Fibroblast of upper back skin (primary cell): ENCODE measurements around the gene POLR2A.
"Not testable (repeated sequence)": the region's sequence is repeated elsewhere in the genome, so short reads cannot be mapped to it uniquely, and the experiment has no call there.

Experiments used
- DNase-seq: peaks from one replicate; pipeline ENCODE4 v3.0.0-alpha.2; 2013

Gene POLR2A

GRCh38 chr17:7460850-7461660 lies 23.1 kb upstream of the POLR2A start:
- DNase-seq = no peak

DNA sequence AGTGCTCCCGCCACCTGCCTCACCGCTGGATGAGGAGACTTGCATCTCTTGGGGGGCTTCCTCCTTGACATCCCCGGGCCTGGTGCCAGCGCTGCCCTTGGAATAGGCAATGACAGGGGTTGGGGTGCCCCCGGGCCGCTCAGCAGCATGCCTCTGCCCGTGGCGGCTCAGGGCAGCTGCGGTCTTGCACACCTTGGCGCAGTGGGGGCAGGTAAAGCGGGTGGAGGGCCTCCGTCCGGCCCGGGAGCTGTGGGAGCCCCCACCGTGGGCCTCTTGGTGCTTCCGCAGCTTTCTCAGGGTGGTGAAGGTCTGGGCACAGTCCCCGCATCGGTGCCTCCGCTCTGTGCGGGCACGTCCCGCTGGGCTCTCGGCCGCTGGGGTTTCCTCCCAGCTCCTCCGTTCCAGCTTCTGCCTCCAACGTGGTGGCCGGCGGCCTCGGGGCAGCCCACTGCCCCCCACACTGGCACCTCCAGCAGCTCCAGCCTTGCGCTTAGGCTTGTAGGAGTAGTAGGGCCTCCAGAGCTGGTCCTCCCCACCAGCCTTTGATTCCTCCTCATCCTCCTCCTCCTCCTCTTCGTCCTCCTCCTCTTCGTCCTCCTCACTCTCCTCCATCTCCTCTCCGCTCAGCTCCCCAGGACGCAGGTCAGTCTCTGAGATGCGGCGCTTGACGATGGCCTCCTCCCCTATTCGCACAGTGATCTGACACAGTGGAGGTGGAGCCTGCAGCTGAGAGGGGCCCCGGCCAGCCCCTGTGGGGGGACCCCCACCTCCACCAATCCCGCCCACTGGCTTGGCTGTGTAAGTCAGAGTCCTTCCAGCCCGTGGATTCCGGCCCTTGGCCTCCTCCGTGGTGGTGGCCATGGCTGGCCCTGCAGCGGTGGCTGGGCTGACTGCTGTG lies 21.4 kb upstream of the POLR2A start:
- no peak for DNase-seq

- DNase-seq = no peak
These were observed 20.8 kb upstream of the POLR2A start for GRCh38 chr17:7463372-7463846.

GRCh38 chr17:7464081-7464480 lies 20.1 kb upstream of the POLR2A start:
- no peak for DNase-seq

DNA sequence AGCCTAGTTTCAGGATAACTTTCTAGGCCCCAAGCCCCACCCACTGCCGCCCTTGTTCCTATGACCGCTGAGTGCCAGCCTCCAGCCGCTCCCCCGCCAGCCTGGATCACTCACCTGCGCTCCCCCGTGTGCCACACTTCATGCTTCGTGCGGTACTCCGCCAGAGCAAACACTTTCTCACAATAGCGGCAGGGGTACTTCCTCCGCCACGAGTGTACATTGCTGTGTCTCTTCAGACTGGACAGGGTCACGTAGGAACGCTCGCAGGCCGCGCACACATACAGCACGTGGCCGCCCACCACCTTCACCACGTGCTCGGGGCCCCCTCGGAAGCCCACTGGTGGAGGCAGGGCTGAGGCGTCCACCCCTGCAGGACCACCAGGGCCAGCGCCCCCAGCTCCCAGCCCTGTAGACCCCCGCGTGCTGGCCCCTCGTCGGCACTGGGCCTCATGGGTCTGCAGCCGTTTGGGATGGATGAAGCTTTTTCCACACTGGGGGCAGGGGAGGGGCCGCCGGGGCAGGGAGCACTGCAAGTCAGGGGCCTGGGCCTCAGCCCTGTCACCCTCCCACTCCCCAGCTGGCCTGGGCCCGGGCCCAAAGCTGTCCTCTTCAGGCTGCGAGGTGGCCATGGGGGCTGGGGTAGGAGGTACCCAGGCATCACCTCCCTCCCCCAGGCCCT lies 18.4 kb upstream of the POLR2A start:
- DNase-seq = no peak

GRCh38 chr17:7466318-7466638 lies 17.9 kb upstream of the POLR2A start:
- no peak for DNase-seq

DNA sequence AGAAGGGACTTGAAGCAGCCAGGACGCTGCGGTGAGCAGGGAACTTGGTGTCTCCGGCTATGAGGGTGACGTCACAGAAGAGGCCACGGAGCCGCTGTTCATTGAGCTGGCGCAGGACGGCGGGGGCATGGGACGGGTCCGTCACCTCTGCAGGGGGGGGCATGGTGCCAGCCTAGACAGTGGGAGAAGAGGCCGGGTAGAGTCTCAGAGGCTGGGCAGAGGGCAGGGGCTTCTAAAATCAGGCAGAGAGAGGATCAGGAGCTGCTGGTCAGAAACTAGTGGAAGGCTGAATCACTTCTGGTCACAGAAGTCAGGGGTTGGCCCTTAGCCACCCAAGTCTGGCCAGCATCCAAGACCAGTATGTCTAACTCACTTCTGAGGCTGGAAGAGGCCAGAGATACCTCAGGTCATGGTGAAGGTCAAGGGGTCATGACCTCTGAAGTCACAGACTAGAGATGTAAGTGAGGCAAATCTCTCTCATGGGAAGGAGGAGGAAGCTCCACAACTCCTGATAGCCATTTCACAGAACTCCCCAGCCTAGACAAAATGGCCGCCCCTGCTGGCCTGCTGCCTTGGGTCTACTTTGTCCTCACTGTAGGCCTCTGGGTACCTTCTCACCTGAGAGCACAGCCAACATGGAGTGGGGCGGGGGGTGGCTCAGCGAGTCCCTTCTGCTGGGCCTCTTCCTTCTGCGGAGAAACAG lies 17.4 kb upstream of the POLR2A start:
- no peak for DNase-seq

GRCh38 chr17:7467498-7467897 lies 16.7 kb upstream of the POLR2A start:
- no peak for DNase-seq

GRCh38 chr17:7468290-7468689 lies 15.9 kb upstream of the POLR2A start:
- no peak for DNase-seq

DNA sequence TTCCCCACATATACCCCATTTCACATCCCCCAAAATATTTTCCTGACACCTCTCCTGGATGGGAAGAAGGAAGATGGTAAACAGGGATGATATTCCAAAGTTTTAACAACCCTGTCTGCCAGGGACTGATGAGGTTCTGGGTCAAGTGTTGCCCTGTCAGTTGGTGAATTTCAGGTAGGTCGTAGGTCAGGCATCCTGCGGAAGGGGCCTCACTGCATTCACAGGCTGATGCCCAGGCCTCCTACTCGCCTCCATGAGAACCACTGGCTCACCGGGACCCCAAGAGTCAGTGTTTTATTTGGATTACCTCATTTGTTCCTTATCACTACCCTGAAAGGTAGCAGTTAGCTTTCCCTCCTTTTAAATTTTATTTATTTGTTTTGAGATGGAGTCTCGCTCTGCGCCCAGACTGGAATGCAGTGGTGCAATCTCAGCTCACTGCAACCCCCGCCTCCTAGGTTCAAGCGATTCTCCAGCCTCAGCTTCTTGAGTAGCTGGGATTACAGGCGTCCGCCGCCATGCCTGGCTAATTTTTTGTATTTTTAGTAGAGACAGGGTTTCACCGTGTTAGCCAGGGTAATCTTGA lies 15.3 kb upstream of the POLR2A start:
- no peak for DNase-seq

GRCh38 chr17:7469843-7470242 lies 14.3 kb upstream of the POLR2A start:
- not testable (repeated sequence) for DNase-seq

DNA sequence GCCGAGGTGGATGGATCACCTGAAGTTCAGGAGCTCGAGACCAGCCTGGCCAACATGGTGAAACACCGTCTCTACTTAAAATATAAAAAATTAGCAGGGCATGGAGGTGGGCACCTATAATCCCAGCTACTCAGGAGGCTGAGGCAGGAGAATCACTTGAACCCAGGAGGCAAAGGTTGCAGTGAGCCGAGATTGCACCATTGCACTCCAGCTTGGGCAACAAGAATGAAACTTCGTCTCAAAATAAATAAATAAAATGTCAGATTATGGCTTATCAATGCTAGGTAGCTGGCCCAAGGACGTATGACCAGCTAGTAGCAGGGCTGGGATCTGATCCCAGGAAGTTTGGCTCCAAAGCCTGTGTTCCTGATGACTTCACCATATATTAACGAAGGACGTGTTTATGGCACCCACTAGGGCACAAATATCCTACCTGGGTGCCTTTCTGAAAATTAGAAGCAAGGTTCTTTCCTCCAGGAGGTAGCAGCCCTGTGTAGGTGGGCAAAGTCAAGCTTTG lies 13.7 kb upstream of the POLR2A start:
- not testable (repeated sequence) for DNase-seq

- no peak for DNase-seq
These were observed 12.4 kb upstream of the POLR2A start for GRCh38 chr17:7471729-7472128.

- DNase-seq = not testable (repeated sequence)
These were observed 9.4 kb upstream of the POLR2A start for GRCh38 chr17:7474767-7475166.

- DNase-seq = no peak
These were observed 8.3 kb upstream of the POLR2A start for GRCh38 chr17:7475764-7476422.

DNA sequence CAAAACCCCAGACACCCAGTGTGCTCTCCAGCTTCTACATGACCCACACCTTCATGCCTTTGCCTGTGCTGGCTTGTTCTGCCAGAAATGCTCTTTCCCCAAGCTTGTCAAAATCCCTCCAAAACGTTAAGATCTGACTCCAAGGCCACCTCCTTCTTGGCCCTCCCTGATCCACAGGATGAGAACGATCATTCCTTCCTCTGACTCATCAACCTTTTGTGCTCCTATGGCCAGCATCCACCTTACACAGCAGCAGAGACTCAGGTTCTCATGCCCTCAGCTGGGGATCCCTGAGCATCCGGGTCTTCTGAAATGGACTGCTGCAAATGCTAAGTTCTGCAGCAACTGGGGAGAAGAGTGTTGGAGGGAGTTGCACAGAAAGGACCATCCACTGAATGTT lies 7.7 kb upstream of the POLR2A start:
- DNase-seq = no peak

GRCh38 chr17:7476951-7477350 lies 7.2 kb upstream of the POLR2A start:
- DNase-seq = no peak

DNA sequence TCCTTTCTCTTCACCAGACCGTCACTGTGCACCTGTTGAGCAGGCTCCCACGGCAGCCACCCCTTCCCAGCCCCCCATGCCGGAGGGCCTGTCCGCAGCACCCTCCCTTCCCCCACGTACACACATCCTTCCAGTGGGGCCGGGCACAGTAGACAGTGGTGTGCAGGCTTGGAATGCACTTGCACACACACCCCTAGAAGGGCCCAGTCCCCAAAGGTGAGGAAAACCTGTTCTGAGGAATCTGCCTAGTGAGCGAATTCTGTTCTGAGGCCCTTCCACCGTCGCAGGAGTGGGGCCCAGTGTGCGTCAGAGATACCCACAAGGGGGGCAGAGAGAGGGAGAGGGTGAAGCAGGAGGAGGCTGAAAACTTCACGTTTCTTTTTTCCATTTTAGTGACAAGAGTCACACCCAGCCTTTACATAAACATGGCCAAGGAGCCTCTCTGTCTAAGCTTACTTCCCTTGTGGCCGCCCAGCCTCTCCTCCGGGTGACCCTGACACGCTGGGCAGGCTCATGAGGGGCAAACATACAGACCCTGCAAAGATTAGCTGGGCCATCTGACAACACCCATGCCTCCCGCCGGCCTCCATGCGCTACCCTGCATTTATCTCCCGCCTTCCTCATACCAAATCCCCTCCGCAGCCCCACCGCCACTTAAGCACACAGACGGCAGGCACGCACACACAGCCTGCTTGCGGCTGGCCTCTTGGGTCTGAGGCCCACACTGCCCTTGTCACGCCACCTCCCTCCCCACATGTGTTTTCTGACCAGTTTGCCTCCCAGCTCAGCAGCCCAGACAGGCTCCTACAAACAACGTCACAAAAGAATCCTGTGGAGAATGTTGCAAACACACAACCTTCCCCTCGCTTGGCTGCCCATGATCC lies 6.5 kb upstream of the POLR2A start:
- peak; percentile 75 for DNase-seq

GRCh38 chr17:7478276-7479212 lies 5.6 kb upstream of the POLR2A start:
- peak; percentile 32 for DNase-seq
